ENCODE data around the gene ALOX5AP.

ALOX5AP gene

GRCh38 chr13:30766231-30766630, 30.9 kb downstream of the ALOX5AP start:
- no peak overlapping the region for H3K9ac ChIP-seq (ENCODE audit: low read length in 2 of 2)
- no peaks in the 10 kb centered on the region for H3K27me3 ChIP-seq (ENCODE audit: control insufficient read depth in 1 of 2, insufficient read depth in 2 of 2, low read length in 2 of 2)
- H3K36me3 ChIP-seq (ENCODE audit: control insufficient read depth in 2 of 2, insufficient read depth in 2 of 2, low read length in 2 of 2): no peaks in the 10 kb centered on the region
- H3K27ac ChIP-seq (ENCODE audit: low read length): no peak overlapping the region
- H3K4me1 ChIP-seq (ENCODE audit: control insufficient read depth, insufficient read depth, low read length): no peaks in the 10 kb centered on the region
- H3K4me3 ChIP-seq (ENCODE audit: low read length in 2 of 2): no peak overlapping the region
- no peaks in the 10 kb centered on the region for H3K9me3 ChIP-seq (ENCODE audit: control insufficient read depth in 2 of 2, low read length in 2 of 2)

DNA sequence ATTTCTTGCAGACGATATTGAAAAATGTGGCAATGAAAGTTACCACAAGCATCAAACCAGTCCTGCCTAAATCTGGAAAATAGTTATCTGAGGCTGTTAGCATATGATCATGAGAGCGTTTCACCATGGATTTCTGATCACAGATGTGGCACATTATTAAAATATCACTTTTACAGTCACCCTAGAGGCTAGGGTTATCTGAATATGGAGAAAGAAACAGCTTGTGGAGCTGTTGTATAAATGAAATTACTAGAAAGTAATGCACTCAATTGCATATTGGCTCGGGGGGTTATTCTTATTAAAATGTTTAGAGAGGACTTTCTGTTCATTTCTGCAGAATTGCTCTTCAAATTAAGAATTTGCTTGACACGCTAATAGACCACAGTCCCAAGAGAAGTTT, 35.6 kb downstream of the ALOX5AP start:
- no peak overlapping the region for H3K4me3 ChIP-seq (ENCODE audit: low read length in 2 of 2)
- no peaks in the 10 kb centered on the region for H3K4me1 ChIP-seq (ENCODE audit: control insufficient read depth, insufficient read depth, low read length)
- H3K27me3 ChIP-seq (ENCODE audit: control insufficient read depth in 1 of 2, insufficient read depth in 2 of 2, low read length in 2 of 2): no peaks in the 10 kb centered on the region
- H3K36me3 ChIP-seq (ENCODE audit: control insufficient read depth in 2 of 2, insufficient read depth in 2 of 2, low read length in 2 of 2): no peaks in the 10 kb centered on the region
- no peak overlapping the region for H3K9ac ChIP-seq (ENCODE audit: low read length in 2 of 2)
- no peaks in the 10 kb centered on the region for H3K9me3 ChIP-seq (ENCODE audit: control insufficient read depth in 2 of 2, low read length in 2 of 2)
- no peak overlapping the region for H3K27ac ChIP-seq (ENCODE audit: low read length)

- no peak overlapping the region for H3K9ac ChIP-seq (ENCODE audit: low read length in 2 of 2)
- no peaks in the 10 kb centered on the region for H3K4me1 ChIP-seq (ENCODE audit: control insufficient read depth, insufficient read depth, low read length)
- H3K27ac ChIP-seq (ENCODE audit: low read length): no peak overlapping the region
- no peaks in the 10 kb centered on the region for H3K9me3 ChIP-seq (ENCODE audit: control insufficient read depth in 2 of 2, low read length in 2 of 2)
- no peak overlapping the region for H3K4me3 ChIP-seq (ENCODE audit: low read length in 2 of 2)
- no peaks in the 10 kb centered on the region for H3K27me3 ChIP-seq (ENCODE audit: control insufficient read depth in 1 of 2, insufficient read depth in 2 of 2, low read length in 2 of 2)
- no peaks in the 10 kb centered on the region for H3K36me3 ChIP-seq (ENCODE audit: control insufficient read depth in 2 of 2, insufficient read depth in 2 of 2, low read length in 2 of 2)
These were observed 38.2 kb downstream of the ALOX5AP start for GRCh38 chr13:30773561-30773960.

DNA sequence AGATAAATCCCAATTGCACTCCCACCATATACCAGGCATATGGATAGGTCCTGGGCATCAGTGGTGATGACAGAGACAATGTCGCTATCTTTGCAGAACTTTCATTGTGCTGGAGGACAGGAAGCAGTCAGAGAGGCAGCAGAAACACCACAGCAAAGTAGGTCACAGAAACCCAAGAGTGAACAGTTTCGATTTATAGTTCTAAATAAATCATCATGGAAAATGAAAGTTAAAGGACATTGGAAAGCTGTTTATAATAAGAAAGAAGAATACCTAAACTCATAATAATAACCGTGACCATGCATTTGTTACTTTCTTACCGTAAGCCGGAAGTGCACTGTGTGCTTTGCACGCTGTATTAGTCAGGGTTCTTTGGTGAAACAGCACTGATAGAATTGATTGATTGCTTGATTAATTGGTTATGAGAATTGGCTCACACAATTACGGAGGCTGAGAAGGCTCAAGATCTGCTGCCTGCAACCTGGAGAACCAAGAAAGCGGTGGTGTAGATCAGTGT, 38.9 kb downstream of the ALOX5AP start:
- no peaks in the 10 kb centered on the region for H3K4me1 ChIP-seq (ENCODE audit: control insufficient read depth, insufficient read depth, low read length)

GRCh38 chr13:30776661-30777060, 41.3 kb downstream of the ALOX5AP start:
- H3K27ac ChIP-seq (ENCODE audit: low read length): no peak overlapping the region
- no peaks in the 10 kb centered on the region for H3K9me3 ChIP-seq (ENCODE audit: control insufficient read depth in 2 of 2, low read length in 2 of 2)
- no peaks in the 10 kb centered on the region for H3K36me3 ChIP-seq (ENCODE audit: control insufficient read depth in 2 of 2, insufficient read depth in 2 of 2, low read length in 2 of 2)
- no peak overlapping the region for H3K9ac ChIP-seq (ENCODE audit: low read length in 2 of 2)
- no peaks in the 10 kb centered on the region for H3K27me3 ChIP-seq (ENCODE audit: control insufficient read depth in 1 of 2, insufficient read depth in 2 of 2, low read length in 2 of 2)
- no peaks in the 10 kb centered on the region for H3K4me1 ChIP-seq (ENCODE audit: control insufficient read depth, insufficient read depth, low read length)
- H3K4me3 ChIP-seq (ENCODE audit: low read length in 2 of 2): no peak overlapping the region

More for the DNA sequence above, 38.9 kb downstream of the ALOX5AP start:
- no peaks in the 10 kb centered on the region for H3K36me3 ChIP-seq (ENCODE audit: control insufficient read depth in 2 of 2, insufficient read depth in 2 of 2, low read length in 2 of 2)
- H3K9ac ChIP-seq (ENCODE audit: low read length in 2 of 2): no peak overlapping the region
- H3K27me3 ChIP-seq (ENCODE audit: control insufficient read depth in 1 of 2, insufficient read depth in 2 of 2, low read length in 2 of 2): no peaks in the 10 kb centered on the region
- H3K9me3 ChIP-seq (ENCODE audit: control insufficient read depth in 2 of 2, low read length in 2 of 2): no peaks in the 10 kb centered on the region
- H3K4me3 ChIP-seq (ENCODE audit: low read length in 2 of 2): no peak overlapping the region
- H3K27ac ChIP-seq (ENCODE audit: low read length): no peak overlapping the region

GRCh38 chr13:30779016-30779415, 43.7 kb downstream of the ALOX5AP start:
- H3K27me3 ChIP-seq (ENCODE audit: control insufficient read depth in 1 of 2, insufficient read depth in 2 of 2, low read length in 2 of 2): no peaks in the 10 kb centered on the region
- no peak overlapping the region for H3K4me3 ChIP-seq (ENCODE audit: low read length in 2 of 2)
- H3K27ac ChIP-seq (ENCODE audit: low read length): no peak overlapping the region
- no peaks in the 10 kb centered on the region for H3K36me3 ChIP-seq (ENCODE audit: control insufficient read depth in 2 of 2, insufficient read depth in 2 of 2, low read length in 2 of 2)
- no peak overlapping the region for H3K9ac ChIP-seq (ENCODE audit: low read length in 2 of 2)
- H3K9me3 ChIP-seq (ENCODE audit: control insufficient read depth in 2 of 2, low read length in 2 of 2): no peaks in the 10 kb centered on the region
- H3K4me1 ChIP-seq (ENCODE audit: control insufficient read depth, insufficient read depth, low read length): no peaks in the 10 kb centered on the region

DNA sequence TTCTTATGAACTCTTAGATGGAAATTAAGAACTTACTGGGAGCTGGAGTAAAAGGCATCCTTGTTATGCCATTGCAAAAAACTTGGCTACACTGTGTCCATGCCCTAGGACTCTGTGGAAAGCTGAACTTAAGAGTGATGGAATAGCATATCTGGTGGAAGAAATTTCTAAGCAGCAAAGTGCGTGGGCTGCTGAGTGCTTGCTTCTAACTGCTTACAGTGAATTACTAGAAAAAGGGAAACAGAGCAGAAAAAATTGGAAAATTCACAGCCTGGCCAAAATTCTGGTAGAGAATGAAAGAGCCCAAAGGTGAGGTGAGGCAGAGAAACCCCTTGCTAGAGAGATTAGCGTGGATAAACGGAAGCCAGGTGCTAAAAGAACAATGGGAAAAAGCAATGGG, 44.3 kb downstream of the ALOX5AP start:
- H3K9me3 ChIP-seq (ENCODE audit: control insufficient read depth in 2 of 2, low read length in 2 of 2): no peaks in the 10 kb centered on the region
- no peak overlapping the region for H3K4me3 ChIP-seq (ENCODE audit: low read length in 2 of 2)
- H3K36me3 ChIP-seq (ENCODE audit: control insufficient read depth in 2 of 2, insufficient read depth in 2 of 2, low read length in 2 of 2): no peaks in the 10 kb centered on the region
- H3K4me1 ChIP-seq (ENCODE audit: control insufficient read depth, insufficient read depth, low read length): no peaks in the 10 kb centered on the region
- no peak overlapping the region for H3K9ac ChIP-seq (ENCODE audit: low read length in 2 of 2)
- H3K27ac ChIP-seq (ENCODE audit: low read length): no peak overlapping the region
- H3K27me3 ChIP-seq (ENCODE audit: control insufficient read depth in 1 of 2, insufficient read depth in 2 of 2, low read length in 2 of 2): no peaks in the 10 kb centered on the region

DNA sequence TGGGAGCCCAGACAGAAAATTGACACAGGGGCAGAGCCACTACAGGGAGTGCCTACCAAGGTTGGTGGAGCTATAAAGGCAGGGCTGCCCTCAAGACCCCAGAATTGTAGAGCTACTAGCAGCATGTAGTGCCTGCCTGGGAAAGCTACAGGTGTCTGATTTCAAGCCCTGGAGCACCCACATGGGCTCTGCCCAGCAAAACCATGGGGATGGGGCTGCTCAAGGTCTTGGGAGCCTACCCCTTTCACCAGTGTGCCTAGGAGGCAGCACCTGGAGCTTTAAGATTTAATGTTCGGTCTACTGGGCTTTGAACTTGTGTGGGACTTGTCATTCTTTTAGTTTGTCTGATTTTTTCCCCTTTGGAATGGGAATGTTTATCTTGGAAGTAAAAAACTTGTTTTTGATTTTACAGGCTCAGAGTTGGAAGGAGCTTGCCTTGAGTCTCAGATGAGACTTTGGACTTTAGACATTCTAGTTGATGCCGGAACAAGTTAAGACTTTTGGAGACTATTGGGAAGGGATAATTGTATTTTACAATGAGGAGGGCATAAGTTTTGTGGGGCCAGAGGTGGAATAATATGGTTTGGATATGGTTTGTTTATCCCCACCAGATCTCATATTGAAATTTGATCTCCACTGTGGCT, 45.1 kb downstream of the ALOX5AP start:
- H3K9ac ChIP-seq (ENCODE audit: low read length in 2 of 2): no peak overlapping the region
- no peaks in the 10 kb centered on the region for H3K9me3 ChIP-seq (ENCODE audit: control insufficient read depth in 2 of 2, low read length in 2 of 2)
- H3K4me3 ChIP-seq (ENCODE audit: low read length in 2 of 2): no peak overlapping the region
- H3K27me3 ChIP-seq (ENCODE audit: control insufficient read depth in 1 of 2, insufficient read depth in 2 of 2, low read length in 2 of 2): no peaks in the 10 kb centered on the region
- H3K36me3 ChIP-seq (ENCODE audit: control insufficient read depth in 2 of 2, insufficient read depth in 2 of 2, low read length in 2 of 2): no peaks in the 10 kb centered on the region
- H3K27ac ChIP-seq (ENCODE audit: low read length): no peak overlapping the region
- H3K4me1 ChIP-seq (ENCODE audit: control insufficient read depth, insufficient read depth, low read length): no peaks in the 10 kb centered on the region

DNA sequence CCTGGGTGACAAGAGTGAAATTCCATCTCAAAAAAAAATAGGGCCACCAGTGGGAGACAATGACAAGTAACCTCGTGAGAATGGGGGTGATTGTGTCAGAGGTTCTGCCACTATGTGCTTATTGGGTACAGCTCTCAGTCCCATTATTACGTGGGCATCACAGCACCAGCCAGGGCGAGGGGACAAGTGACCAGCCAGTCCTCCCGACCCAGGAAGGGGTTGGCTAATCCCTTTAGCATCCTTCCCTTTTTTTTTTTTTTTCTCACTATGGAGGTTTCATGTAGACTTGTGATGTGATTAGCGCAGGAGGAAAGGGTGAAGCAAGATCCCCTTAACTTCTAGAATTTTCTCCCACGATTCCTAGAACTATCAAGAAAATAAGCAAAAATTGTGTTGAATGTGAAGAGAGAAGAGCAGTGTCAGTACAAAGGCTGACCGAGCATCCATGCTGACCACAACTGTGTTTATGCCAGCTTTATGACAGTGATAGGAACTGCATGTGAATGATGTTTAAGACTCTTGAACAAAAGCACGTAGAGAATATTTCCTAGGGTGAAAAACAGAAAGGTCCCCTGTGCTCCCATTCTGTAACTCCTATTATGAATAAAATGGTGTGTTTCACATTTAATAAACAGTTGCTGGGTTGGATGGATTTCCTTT, 50.0 kb downstream of the ALOX5AP start:
- no peak overlapping the region for H3K9ac ChIP-seq (ENCODE audit: low read length in 2 of 2)
- H3K27me3 ChIP-seq (ENCODE audit: control insufficient read depth in 1 of 2, insufficient read depth in 2 of 2, low read length in 2 of 2): no peaks in the 10 kb centered on the region
- no peak overlapping the region for H3K4me3 ChIP-seq (ENCODE audit: low read length in 2 of 2)
- H3K36me3 ChIP-seq (ENCODE audit: control insufficient read depth in 2 of 2, insufficient read depth in 2 of 2, low read length in 2 of 2): no peaks in the 10 kb centered on the region
- H3K4me1 ChIP-seq (ENCODE audit: control insufficient read depth, insufficient read depth, low read length): no peaks in the 10 kb centered on the region
- no peak overlapping the region for H3K27ac ChIP-seq (ENCODE audit: low read length)
- no peaks in the 10 kb centered on the region for H3K9me3 ChIP-seq (ENCODE audit: control insufficient read depth in 2 of 2, low read length in 2 of 2)

- H3K27me3 ChIP-seq (ENCODE audit: control insufficient read depth in 1 of 2, insufficient read depth in 2 of 2, low read length in 2 of 2): no peaks in the 10 kb centered on the region
- H3K27ac ChIP-seq (ENCODE audit: low read length): no peak overlapping the region
- H3K9ac ChIP-seq (ENCODE audit: low read length in 2 of 2): no peak overlapping the region
- H3K4me1 ChIP-seq (ENCODE audit: control insufficient read depth, insufficient read depth, low read length): peaks cover 3% of the 10 kb centered on the region
- no peaks in the 10 kb centered on the region for H3K36me3 ChIP-seq (ENCODE audit: control insufficient read depth in 2 of 2, insufficient read depth in 2 of 2, low read length in 2 of 2)
- H3K9me3 ChIP-seq (ENCODE audit: control insufficient read depth in 2 of 2, low read length in 2 of 2): no peaks in the 10 kb centered on the region
- H3K4me3 ChIP-seq (ENCODE audit: low read length in 2 of 2): no peak overlapping the region
These were observed 51.3 kb downstream of the ALOX5AP start for GRCh38 chr13:30786648-30787047.

Measured in stomach smooth muscle (tissue), 2 donors.